IPS DF 6.9 (cell line): ENCODE measurements around the gene BICD2.

Experiments used
- DNase-seq: peaks from one replicate; pipeline ENCODE4 v3.0.0-alpha.2; 2013; ENCODE audit warnings: low read depth, low spot score
- H3K27ac ChIP-seq: one replicate; pipeline ENCODE4 v1.5.1; 2013; ENCODE audit warnings: low read length, control low read depth
- H3K27me3 ChIP-seq: 2 replicates; pipeline ENCODE4 v1.6.1; 2013; ENCODE audit warnings: mild to moderate bottlenecking, low read length; ENCODE audit not compliant: control insufficient read depth, insufficient read depth
- H3K36me3 ChIP-seq: 2 replicates; pipeline ENCODE4 v1.6.1; 2013; ENCODE audit warnings: low read length; ENCODE audit not compliant: control insufficient read depth, insufficient read depth
- H3K4me1 ChIP-seq: 2 replicates; pipeline ENCODE4 v1.6.1; 2013; ENCODE audit warnings: low read length; ENCODE audit not compliant: control insufficient read depth, insufficient read depth
- H3K4me3 ChIP-seq: 2 replicates; pipeline ENCODE4 v1.5.1; 2013; ENCODE audit warnings: mild to moderate bottlenecking, low read length
- H3K9me3 ChIP-seq: 2 replicates; pipeline ENCODE4 v1.6.1; 2013; ENCODE audit warnings: low read length, inconsistent platforms; ENCODE audit not compliant: control insufficient read depth, insufficient read depth
- WGBS: extraction: QIAGEN DNeasy Blood & Tissue Kit; methylation state at CpG from one replicate; pipeline ENCODE4 v1.1.7; 2013; ENCODE audit warnings: mixed read lengths, missing lambda C conversion rate; ENCODE audit not compliant: insufficient read length, insufficient coverage; 5-methylcytosine and 5-hydroxymethylcytosine counted together

BICD2 gene

GRCh38 chr9:92761686-92762085 is 2.9 kb downstream of the BICD2 start:
- Histone ChIP-seq H3K9me3 (no peaks in the 10 kb centered on the region), H3K27ac (no peak overlapping the region), H3K27me3 (no peaks in the 10 kb centered on the region), H3K4me1 (peaks cover 3% of the 10 kb centered on the region), H3K36me3 (no peaks in the 10 kb centered on the region), H3K4me3 (no peak overlapping the region)
- no peak for DNase-seq
- no CpG with 5 or more reads among the region's 6 CpGs for WGBS

GRCh38 chr9:92760494-92760893 is 4.1 kb downstream of the BICD2 start:
- Histone ChIP-seq H3K4me3 (no peak overlapping the region), H3K27me3 (no peaks in the 10 kb centered on the region), H3K9me3 (no peaks in the 10 kb centered on the region), H3K36me3 (no peaks in the 10 kb centered on the region), H3K4me1 (peaks cover 3% of the 10 kb centered on the region), H3K27ac (no peak overlapping the region)
- WGBS: no CpG with 5 or more reads among the region's 3 CpGs
- no peak for DNase-seq

DNA sequence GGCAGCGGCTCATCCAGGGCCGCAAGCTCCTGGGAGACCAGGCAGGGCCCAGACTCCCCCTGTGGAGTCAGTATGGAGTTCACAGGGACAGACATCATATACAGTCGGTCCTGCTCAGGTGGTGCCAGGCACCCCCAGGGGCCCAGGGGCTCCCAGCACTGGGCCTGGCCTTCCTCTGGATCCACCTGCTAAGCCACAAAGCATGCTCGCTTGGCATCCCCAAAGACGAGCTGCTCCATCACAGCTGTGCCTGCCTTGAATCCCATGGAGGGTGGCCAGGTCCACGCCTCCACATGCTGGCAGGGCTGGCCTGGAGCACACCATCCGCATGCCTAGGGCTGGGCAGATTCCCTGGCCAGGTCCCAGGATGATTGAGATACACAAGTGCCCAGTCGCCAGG is 4.6 kb downstream of the BICD2 start:
- Histone ChIP-seq H3K27me3 (no peaks in the 10 kb centered on the region), H3K36me3 (no peaks in the 10 kb centered on the region), H3K27ac (no peak overlapping the region), H3K4me1 (peaks cover 3% of the 10 kb centered on the region), H3K9me3 (no peaks in the 10 kb centered on the region), H3K4me3 (no peak overlapping the region)
- WGBS: no CpG with 5 or more reads among the region's 8 CpGs
- DNase-seq: no peak

DNA sequence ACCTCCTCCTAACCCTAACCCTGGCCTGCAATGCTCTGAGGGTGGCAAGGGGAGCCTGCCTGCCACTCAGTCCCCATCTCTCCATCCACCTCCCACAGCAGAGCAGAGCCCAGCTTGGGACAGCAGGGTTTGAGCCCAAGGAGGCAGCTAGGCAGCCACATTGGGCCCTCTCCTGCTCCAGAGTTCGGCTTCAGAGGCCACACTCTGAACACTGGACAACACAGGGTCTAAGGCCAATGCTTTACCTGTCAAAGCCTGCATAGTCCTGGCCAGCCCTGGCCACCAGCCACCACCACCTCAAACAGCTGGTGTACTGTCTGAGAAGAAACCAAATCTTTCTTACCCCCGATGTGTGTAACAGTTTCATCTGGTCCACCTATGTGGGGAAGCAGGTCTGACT is 5.2 kb downstream of the BICD2 start:
- no peak for DNase-seq
- no peak overlapping the region for H3K27ac ChIP-seq
- WGBS: no CpG with 5 or more reads among the region's 2 CpGs
- no peaks in the 10 kb centered on the region for H3K9me3 ChIP-seq
- H3K4me3 ChIP-seq: no peak overlapping the region
- H3K4me1 ChIP-seq: peaks cover 3% of the 10 kb centered on the region
- H3K27me3 ChIP-seq: no peaks in the 10 kb centered on the region
- H3K36me3 ChIP-seq: no peaks in the 10 kb centered on the region

GRCh38 chr9:92756792-92757191 is 7.8 kb downstream of the BICD2 start:
- no peak for DNase-seq
- Histone ChIP-seq H3K4me1 (peaks cover 3% of the 10 kb centered on the region), H3K27ac (no peak overlapping the region), H3K9me3 (no peaks in the 10 kb centered on the region), H3K27me3 (no peaks in the 10 kb centered on the region), H3K36me3 (no peaks in the 10 kb centered on the region), H3K4me3 (no peak overlapping the region)
- WGBS: no CpG with 5 or more reads among the region's 9 CpGs

DNA sequence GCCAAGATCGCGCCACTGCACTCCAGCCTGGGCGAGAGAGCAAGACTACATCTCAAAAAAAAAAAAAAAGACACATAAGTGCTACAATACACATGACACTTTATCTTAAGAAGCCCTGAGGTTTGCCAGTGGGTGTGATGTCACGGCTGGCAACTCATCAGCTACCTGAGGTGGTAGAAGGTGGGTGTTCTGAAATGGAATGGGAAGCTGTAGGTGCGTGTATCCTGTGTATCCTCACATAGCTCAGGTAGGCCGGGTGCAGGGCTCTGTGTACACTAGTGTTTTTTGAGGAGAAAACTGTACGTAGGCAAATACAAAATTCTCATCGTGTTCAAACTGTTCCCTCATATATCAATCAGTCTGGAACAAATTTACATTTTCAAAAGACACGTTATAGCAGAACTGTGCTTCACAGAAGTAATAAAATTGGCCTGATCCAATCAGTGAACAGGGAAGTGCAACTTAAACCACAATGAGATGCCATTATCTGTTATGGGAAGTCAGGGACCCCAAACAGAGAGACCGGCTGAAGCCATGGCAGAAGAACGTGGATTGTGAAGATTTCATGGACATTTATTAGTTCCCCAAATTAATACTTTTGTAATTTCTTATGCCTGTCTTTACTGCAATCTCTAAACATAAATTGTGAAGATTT is 10.4 kb downstream of the BICD2 start:
- no peak overlapping the region for H3K4me3 ChIP-seq
- H3K36me3 ChIP-seq: no peaks in the 10 kb centered on the region
- no peak for DNase-seq

DNA sequence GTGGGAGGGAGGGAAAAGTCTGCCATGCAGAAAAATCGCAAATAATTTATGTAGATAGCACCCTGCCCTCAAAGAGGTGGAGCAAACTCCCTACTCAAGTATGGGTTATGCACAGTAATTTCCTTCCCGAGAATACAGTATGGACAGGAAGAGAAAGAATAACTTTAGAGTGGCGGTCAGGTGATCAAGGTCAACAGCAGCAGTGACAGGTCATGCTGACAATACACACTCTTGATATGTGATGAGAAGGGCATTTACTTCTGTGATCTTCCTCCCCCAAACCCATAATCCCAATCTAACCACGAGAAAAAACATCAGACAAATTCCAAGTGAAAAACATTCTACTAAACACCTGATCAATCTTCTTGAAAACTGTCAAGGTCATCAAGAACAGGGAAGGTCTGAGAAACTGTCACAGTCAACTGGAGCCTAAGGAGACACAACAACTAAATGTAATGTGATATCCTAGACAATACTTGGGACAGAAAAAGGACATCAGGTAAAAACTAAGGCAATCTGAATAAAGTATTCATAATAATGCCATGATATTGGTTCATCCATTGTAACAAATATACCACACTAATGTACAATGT is 11.7 kb downstream of the BICD2 start:
- no peak overlapping the region for H3K27ac ChIP-seq
- DNase-seq: no peak
- H3K9me3 ChIP-seq: no peaks in the 10 kb centered on the region
- H3K27me3 ChIP-seq: no peaks in the 10 kb centered on the region
- no peak overlapping the region for H3K4me3 ChIP-seq
- peaks cover 2% of the 10 kb centered on the region; the same call in 1 of the 2 replicates for H3K4me1 ChIP-seq
- no CpG with 5 or more reads among the region's 4 CpGs for WGBS
- H3K36me3 ChIP-seq: no peaks in the 10 kb centered on the region

More for the DNA sequence above, 10.4 kb downstream of the BICD2 start:
- Histone ChIP-seq H3K27me3 (no peaks in the 10 kb centered on the region), H3K27ac (no peak overlapping the region), H3K4me1 (peaks cover 2% of the 10 kb centered on the region; the same call in 1 of the 2 replicates), H3K9me3 (no peaks in the 10 kb centered on the region)
- no CpG with 5 or more reads among the region's 11 CpGs for WGBS

GRCh38 chr9:92749934-92750315 is 14.7 kb downstream of the BICD2 start:
- H3K4me3 ChIP-seq: no peak overlapping the region
- no peaks in the 10 kb centered on the region for H3K27me3 ChIP-seq
- no peak for DNase-seq
- no peaks in the 10 kb centered on the region for H3K36me3 ChIP-seq
- no peak overlapping the region for H3K27ac ChIP-seq
- WGBS: no CpG with 5 or more reads among the region's 6 CpGs
- no peaks in the 10 kb centered on the region for H3K9me3 ChIP-seq
- peaks cover 3% of the 10 kb centered on the region; the same call in 1 of the 2 replicates for H3K4me1 ChIP-seq

DNA sequence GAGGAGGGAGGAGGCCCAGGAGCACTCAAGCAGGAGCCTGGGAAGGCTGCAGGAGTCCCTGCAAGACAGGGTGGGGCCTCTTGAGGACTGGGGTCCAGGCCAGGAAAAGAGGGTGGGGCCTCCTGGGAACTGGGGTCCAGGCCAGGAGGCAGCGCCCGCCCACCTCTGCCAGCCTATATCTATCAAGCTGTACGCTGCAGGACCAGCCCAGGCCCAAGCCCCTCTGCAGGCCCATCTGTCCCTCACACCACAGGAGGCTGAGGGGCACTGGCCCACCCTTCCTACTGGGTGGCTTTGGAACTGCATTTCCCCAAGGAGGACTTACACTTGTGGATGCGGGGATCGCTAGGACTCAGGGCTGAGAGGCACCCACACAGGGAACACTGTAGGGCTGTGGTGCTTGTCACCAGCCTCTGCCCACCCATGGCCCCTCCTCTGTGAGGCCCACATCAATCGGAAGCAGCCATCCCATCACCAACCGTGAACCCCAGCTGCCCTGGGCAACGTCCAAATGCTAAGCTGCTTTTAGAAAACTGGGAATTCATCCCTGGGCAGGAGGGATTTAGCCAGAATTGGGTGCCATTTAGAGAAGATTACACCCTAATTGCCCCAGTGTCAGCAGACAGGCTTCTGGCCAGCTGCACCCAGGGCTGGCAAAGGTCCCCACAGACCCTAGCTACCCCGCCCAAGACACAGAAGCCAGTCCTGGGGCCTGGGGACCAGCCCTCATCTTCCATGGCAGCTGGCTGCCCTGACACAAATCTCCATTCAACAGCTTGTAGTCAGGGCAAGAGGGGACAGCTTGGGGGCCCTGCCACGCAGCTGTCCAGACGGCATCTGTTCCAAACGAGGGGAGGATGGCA is 15.3 kb downstream of the BICD2 start:
- H3K27ac ChIP-seq: no peak overlapping the region
- WGBS: no CpG with 5 or more reads among the region's 12 CpGs
- no peaks in the 10 kb centered on the region for H3K9me3 ChIP-seq
- DNase-seq: no peak
- H3K36me3 ChIP-seq: no peaks in the 10 kb centered on the region
- H3K27me3 ChIP-seq: no peaks in the 10 kb centered on the region
- H3K4me3 ChIP-seq: no peak overlapping the region
- peaks cover 3% of the 10 kb centered on the region; the same call in 1 of the 2 replicates for H3K4me1 ChIP-seq

DNA sequence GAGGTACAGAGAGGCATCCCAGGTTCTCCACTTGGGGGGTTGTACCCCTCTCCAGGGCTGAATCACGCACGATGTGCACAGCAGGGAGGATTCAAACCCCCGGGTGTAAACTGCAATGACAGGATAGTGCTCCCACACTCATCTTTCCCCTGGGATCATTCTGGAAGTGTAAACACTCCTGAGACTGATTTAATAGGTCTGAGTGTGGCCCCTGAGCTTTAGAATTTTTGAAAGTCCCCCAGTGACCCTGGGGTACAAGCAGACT is 16.5 kb downstream of the BICD2 start:
- no peaks in the 10 kb centered on the region for H3K36me3 ChIP-seq
- no peak overlapping the region for H3K27ac ChIP-seq
- peaks cover 3% of the 10 kb centered on the region; the same call in 1 of the 2 replicates for H3K4me1 ChIP-seq
- H3K4me3 ChIP-seq: no peak overlapping the region
- WGBS: no CpG with 5 or more reads among the region's 3 CpGs
- no peaks in the 10 kb centered on the region for H3K27me3 ChIP-seq
- no peak for DNase-seq
- no peaks in the 10 kb centered on the region for H3K9me3 ChIP-seq
